SU-DHL-6 (cell line): ENCODE data around the gene NPPA.

Experiments
- CTCF ChIP-seq: fragments of 200-600 bp; sonication (generic); IDR thresholded peaks from one replicate; pipeline ENCODE4 v1.5.1; 2017; ENCODE audit warnings: antibody characterized with exemption, mild to moderate bottlenecking, low read length, moderate library complexity; ENCODE audit not compliant: insufficient read depth, poor library complexity, severe bottlenecking
- EZH2phosphoT487 ChIP-seq: fragments of 200-600 bp; sonication (generic), shearing (Covaris generic); conservative IDR thresholded peaks from 2 replicates; pipeline ENCODE4 v1.6.1; 2018; ENCODE audit warnings: mild to moderate bottlenecking, antibody characterized with exemption, low read length, moderate library complexity, mixed read lengths

- TF ChIP-seq CTCF = no peak
- TF ChIP-seq EZH2phosphoT487 = no peak
Observed at GRCh38 chr1:11833497-11833896, 14.1 kb downstream of the NPPA start.
